GM23248 (cell line): Measurements from ENCODE around the gene RHOT2.

Source experiments
- EZH2 ChIP-seq: fragments of 200-600 bp; sonication (generic); IDR thresholded peaks from 2 replicates; pipeline ENCODE4 v1.6.1; 2018; ENCODE audit warnings: antibody characterized with exemption, mild to moderate bottlenecking; ENCODE audit not compliant: insufficient read depth, poor library complexity, severe bottlenecking
- EZH2phosphoT487 ChIP-seq: fragments of 200-600 bp; sonication (generic); IDR thresholded peaks from 2 replicates; pipeline ENCODE4 v1.6.1; 2018; ENCODE audit warnings: antibody characterized with exemption, moderate library complexity, mild to moderate bottlenecking, low read depth; ENCODE audit not compliant: insufficient read depth

DNA sequence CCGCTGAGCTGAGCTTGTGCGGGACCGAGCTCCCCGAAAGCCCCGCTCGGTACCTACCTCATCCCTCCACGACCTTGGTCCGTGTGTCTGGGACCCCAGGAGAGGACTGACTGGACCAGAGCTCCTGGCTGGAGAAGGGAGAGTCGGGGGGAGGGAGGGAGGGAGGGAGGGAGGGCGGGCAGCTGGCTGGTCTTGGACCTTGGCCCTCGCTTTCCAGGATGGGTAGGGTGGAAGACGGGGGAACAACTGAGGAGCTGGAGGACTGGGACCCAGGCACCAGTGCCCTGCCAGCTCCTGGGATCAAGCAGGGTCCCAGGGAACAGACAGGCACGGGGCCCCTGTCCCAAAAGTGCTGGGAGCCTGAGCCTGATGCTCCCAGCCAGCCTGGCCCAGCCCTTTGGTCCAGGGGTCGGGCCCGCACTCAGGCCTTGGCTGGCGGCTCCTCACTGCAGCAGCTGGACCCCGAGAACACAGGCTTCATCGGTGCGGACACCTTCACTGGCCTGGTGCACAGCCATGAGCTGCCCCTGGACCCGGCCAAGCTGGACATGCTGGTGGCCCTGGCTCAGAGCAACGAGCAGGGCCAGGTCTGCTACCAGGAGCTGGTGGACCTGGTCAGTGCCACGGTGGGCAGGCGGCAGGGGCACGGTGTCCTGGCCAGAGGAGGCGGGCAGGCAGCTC is 8.1 kb downstream of the RHOT2 start:
- TF ChIP-seq EZH2, result no peak
- TF ChIP-seq EZH2phosphoT487, result no peak
